Thyroid gland (tissue), 4 donors: ENCODE measurements around the gene PHKG1.

Experiments
- CTCF ChIP-seq, 6 experiments: fragments of 200-600 bp in 3 of 6; fragments of 450-650 bp in 3 of 6; sonication (generic) in 3 of 6; IDR thresholded peaks; one replicate each; pipeline ENCODE4 v1.5.1; 2016 to 2019; ENCODE audit warnings: antibody characterized with exemption in 6 of 6, mild to moderate bottlenecking in 2 of 6, inconsistent platforms in 1 of 6, moderate library complexity in 1 of 6
- POLR2A ChIP-seq, 2 donors: fragments of 450-650 bp; IDR thresholded peaks; one replicate each; pipeline ENCODE4 v1.6.1; 2017; ENCODE audit warnings: antibody characterized with exemption in 2 of 2, mild to moderate bottlenecking in 2 of 2, moderate library complexity in 1 of 2

- peak in 3 of 6 experiments; percentile 13 to 42 (median 25) for TF ChIP-seq CTCF (IDR thresholded peaks at IDR 0.05)
- peak; percentile 47 to 93 for TF ChIP-seq POLR2A (IDR thresholded peaks at IDR 0.05)
These were observed 28.7 kb downstream of the PHKG1 start, which contains the start of gene SUMF2 for GRCh38 chr7:56063882-56064625.
